Right cardiac atrium (tissue), 5 donors: ENCODE data around the gene POLN. TPM values are rescaled to one million over a fixed set of nuclear protein-coding genes. Genes with fewer than 3 reads are reported as not detected.
"Not testable (repeated sequence)": the region's sequence is repeated elsewhere in the genome, so short reads cannot be mapped to it uniquely, and the experiment has no call there.

ENCODE experiments used
- ATAC-seq, 2 donors: fragments of 200-7000 bp; cut with Tn5 transposase; one replicate each; pipeline versions ENCODE4 v1.8.0 to v1.9.1; 2020; ENCODE audit warnings: moderate library complexity in 2 of 2, mild to moderate bottlenecking in 1 of 2
- DNase-seq, 3 donors: peaks; one replicate each; pipeline ENCODE4 v3.0.0-alpha.2; 2020
- H3K27ac ChIP-seq: one replicate; pipeline ENCODE4 v1.5.1; 2013; ENCODE audit warnings: mild to moderate bottlenecking, low read length, control low read depth, moderate library complexity
- H3K27me3 ChIP-seq: one replicate; pipeline ENCODE4 v1.6.1; 2013; ENCODE audit not compliant: control insufficient read depth, insufficient read depth
- H3K4me1 ChIP-seq: one replicate; pipeline ENCODE4 v1.6.1; 2013; ENCODE audit warnings: low read length; ENCODE audit not compliant: control insufficient read depth, insufficient read depth
- H3K4me3 ChIP-seq: one replicate; pipeline ENCODE4 v1.5.1; 2013; ENCODE audit warnings: low read length, control low read depth
- H3K9me3 ChIP-seq: one replicate; pipeline ENCODE4 v1.6.1; 2013; ENCODE audit warnings: low read length; ENCODE audit not compliant: control insufficient read depth
- WGBS: extraction: QIAGEN DNeasy Blood & Tissue Kit; methylation state at CpG from one replicate; pipeline ENCODE4 v1.1.7; 2013; 5-methylcytosine and 5-hydroxymethylcytosine counted together
- intact Hi-C, 4 donors: fragments of 100-400 bp; cut with DNase I; formaldehyde crosslinking; loops; one replicate each; pipeline versions ENCODE4 v1.11.0 to v1.14.0; 2022 to 2023
- polyA plus RNA-seq: library from polyadenylated mRNA; stranded (reverse); fragments of 200-250 nt; gene quantifications from one replicate; pipeline ENCODE4 v1.2.3, GENCODE V29; 2013
- total RNA-seq, 4 donors: library from RNA; stranded (reverse); fragmentation: NEBNext Ultra II Directional; extraction: Animal tissue kit (Norgen Biotek cat#: 25700); gene quantifications; one replicate each; pipeline ENCODE4 v1.2.1, GENCODE V29; 2021
- donor health status: healthy with polysubstance abuse.
- donor health status: DM: no; HTN: yes; CAD: no.
- donor health status: DM: no; HTN: no; CAD: no.
- donor health status: DM: no; HTN: yes; CAD: no; lungs with severe emphysema.
- donor health status: DM: yes; HTN: yes; CAD: no.

The POLN gene
- total and polyA plus RNA-seq, 5 donors = 1.5 to 5.9 (median 3.8) TPM

GRCh38 chr4:2036327-2036726 is 205.6 kb downstream of the POLN start:
- DNase-seq = no peak
- Histone ChIP-seq H3K27me3 (no peaks in the 10 kb centered on the region), H3K4me1 (no peaks in the 10 kb centered on the region), H3K9me3 (no peaks in the 10 kb centered on the region), H3K27ac (no peak overlapping the region), H3K4me3 (no peak overlapping the region)
- 90% methylated on average over 10 of the region's 10 CpGs for WGBS
- intact Hi-C loops = no loop called here
- no peak for ATAC-seq

- ATAC-seq, DNase-seq, H3K9me3 ChIP-seq, H3K27me3 ChIP-seq, H3K4me1 ChIP-seq, intact Hi-C loops, H3K27ac ChIP-seq, H3K4me3 ChIP-seq: not testable (repeated sequence)
Observed at GRCh38 chr4:2031161-2031560, 210.8 kb downstream of the POLN start.

- H3K4me3 ChIP-seq, intact Hi-C loops, H3K27ac ChIP-seq, H3K4me1 ChIP-seq, H3K27me3 ChIP-seq, H3K9me3 ChIP-seq, ATAC-seq, DNase-seq: not testable (repeated sequence)
- WGBS = 90% methylated on average over 4 of the region's 4 CpGs
Observed at GRCh38 chr4:2027120-2027519, 214.8 kb downstream of the POLN start.

- no peaks in the 10 kb centered on the region for H3K27me3 ChIP-seq
- ATAC-seq (no peak), DNase-seq (no peak)
- no peaks in the 10 kb centered on the region for H3K9me3 ChIP-seq
- H3K4me3 ChIP-seq = no peak overlapping the region
- no peaks in the 10 kb centered on the region for H3K4me1 ChIP-seq
- H3K27ac ChIP-seq = no peak overlapping the region
- intact Hi-C loops = no loop called here
Observed at GRCh38 chr4:2025817-2026216, 216.1 kb downstream of the POLN start.

- Histone ChIP-seq H3K27me3 (no peaks in the 10 kb centered on the region), H3K9me3 (no peaks in the 10 kb centered on the region)
Observed at GRCh38 chr4:2024683-2025082, 217.2 kb downstream of the POLN start.

More at GRCh38 chr4:2024683-2025082, 217.2 kb downstream of the POLN start:
- Histone ChIP-seq H3K4me3 (no peak overlapping the region), H3K4me1 (no peaks in the 10 kb centered on the region), H3K27ac (no peak overlapping the region)
- intact Hi-C loops = no loop called here
- DNase-seq (no peak), ATAC-seq (no peak)

Other genes with a start within 250 kb of the POLN start
- gene NELFA, start 233.1 kb downstream of the POLN start, total RNA-seq = 10 to 100 TPM; 11.9 to 14.9 (median 13.6) TPM
- 11.2 TPM for gene NELFA, start 233.1 kb downstream of the POLN start, polyA plus RNA-seq
- 1 to 10 TPM; 2.9 to 5.2 (median 3.6) TPM for gene NAT8L, start 182.8 kb downstream of the POLN start, total RNA-seq
- gene NAT8L, start 182.8 kb downstream of the POLN start, polyA plus RNA-seq = 2.8 TPM
- gene HAUS3, start within 50 bp of the POLN start, total RNA-seq = 1 to 10 TPM; 6.1 to 8.9 (median 7.4) TPM
- gene HAUS3, start within 50 bp of the POLN start, polyA plus RNA-seq = 4.3 TPM
- 10 to 100 TPM; 27.2 to 35.8 (median 31.6) TPM for gene MXD4, start 20.0 kb upstream of the POLN start, total RNA-seq
- 43.1 TPM for gene MXD4, start 20.0 kb upstream of the POLN start, polyA plus RNA-seq
- gene ZFYVE28, start 176.5 kb upstream of the POLN start, total RNA-seq = 1 to 10 TPM; 4.4 to 5.9 (median 5.5) TPM
- gene ZFYVE28, start 176.5 kb upstream of the POLN start, polyA plus RNA-seq = 3.5 TPM
- gene CFAP99, start 176.8 kb upstream of the POLN start, total RNA-seq = not detected
- not detected for gene CFAP99, start 176.8 kb upstream of the POLN start, polyA plus RNA-seq
- gene RNF4, start 227.0 kb upstream of the POLN start, total RNA-seq = 10 to 100 TPM; 28.2 to 35.7 (median 32.1) TPM
- 16.3 TPM for gene RNF4, start 227.0 kb upstream of the POLN start, polyA plus RNA-seq